Upper lobe of left lung (tissue), 4 donors: ENCODE data around the gene ATP6V0A1.

ENCODE experiments used
- POLR2A ChIP-seq, 4 donors: fragments of 450-650 bp; IDR thresholded peaks; one replicate each; pipeline ENCODE4 v1.5.1; 2016 to 2017; ENCODE audit warnings: antibody characterized with exemption in 4 of 4, mild to moderate bottlenecking in 2 of 4
- TF ChIP-seq, protein P1 (sequence below), 6 experiments: fragments of 450-650 bp in 4 of 6; fragments of 200-600 bp in 2 of 6; sonication (generic) in 2 of 6; IDR thresholded peaks; one replicate each; pipeline ENCODE4 v1.5.1; 2016 to 2019; ENCODE audit warnings: antibody characterized with exemption in 6 of 6

DNA sequence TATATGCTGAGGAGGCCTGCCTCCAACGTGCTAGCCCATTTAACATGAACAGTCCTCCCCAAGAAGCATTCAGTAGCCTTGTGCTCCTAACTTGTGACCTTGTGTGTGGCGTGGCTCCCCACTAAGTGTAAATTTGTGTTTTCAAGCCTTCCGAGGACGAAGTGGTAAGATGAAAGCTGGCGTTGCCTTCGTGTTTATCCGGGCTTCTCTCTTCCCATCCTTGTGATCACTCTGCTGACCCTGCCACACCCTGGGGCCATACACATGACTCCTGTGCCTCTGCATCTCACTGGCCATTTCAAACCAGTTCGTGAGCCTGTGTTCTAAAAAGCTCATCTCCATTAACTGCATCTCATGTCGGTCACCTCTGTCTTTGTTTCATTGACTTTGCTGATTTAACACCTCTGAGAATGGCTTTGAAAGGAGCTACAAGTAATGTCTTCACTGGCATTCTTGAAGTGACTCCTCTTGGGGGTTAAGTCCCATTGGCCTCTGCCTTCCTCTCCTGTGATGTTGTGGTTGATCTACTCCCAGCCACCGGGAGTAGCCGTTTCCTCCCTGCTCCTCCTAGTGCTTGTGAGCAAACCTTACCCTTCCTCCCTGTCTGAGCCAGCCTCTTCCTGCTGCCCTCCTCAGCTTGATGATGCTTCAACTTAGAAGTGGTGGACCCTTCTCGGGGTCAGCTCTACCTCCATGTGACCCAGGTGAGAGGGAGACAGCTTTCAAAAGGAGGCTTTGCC lies 49.9 kb downstream of the ATP6V0A1 start:
- no peak for TF ChIP-seq POLR2A (IDR thresholded peaks at IDR 0.05)
- TF ChIP-seq, protein P1, sequence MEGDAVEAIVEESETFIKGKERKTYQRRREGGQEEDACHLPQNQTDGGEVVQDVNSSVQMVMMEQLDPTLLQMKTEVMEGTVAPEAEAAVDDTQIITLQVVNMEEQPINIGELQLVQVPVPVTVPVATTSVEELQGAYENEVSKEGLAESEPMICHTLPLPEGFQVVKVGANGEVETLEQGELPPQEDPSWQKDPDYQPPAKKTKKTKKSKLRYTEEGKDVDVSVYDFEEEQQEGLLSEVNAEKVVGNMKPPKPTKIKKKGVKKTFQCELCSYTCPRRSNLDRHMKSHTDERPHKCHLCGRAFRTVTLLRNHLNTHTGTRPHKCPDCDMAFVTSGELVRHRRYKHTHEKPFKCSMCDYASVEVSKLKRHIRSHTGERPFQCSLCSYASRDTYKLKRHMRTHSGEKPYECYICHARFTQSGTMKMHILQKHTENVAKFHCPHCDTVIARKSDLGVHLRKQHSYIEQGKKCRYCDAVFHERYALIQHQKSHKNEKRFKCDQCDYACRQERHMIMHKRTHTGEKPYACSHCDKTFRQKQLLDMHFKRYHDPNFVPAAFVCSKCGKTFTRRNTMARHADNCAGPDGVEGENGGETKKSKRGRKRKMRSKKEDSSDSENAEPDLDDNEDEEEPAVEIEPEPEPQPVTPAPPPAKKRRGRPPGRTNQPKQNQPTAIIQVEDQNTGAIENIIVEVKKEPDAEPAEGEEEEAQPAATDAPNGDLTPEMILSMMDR (IDR thresholded peaks at IDR 0.05): no peak
